ENCODE data around the gene RGMA. TPM values are rescaled to one million over a fixed set of nuclear protein-coding genes. Genes with fewer than 3 reads are reported as not detected.

Gene RGMA
- total and polyA plus RNA-seq, 2 of the 8 experiments (the other 6 are each of a cell fraction or from before 2014, with no cell fraction given) = 19.9 to 39.8 TPM

DNA sequence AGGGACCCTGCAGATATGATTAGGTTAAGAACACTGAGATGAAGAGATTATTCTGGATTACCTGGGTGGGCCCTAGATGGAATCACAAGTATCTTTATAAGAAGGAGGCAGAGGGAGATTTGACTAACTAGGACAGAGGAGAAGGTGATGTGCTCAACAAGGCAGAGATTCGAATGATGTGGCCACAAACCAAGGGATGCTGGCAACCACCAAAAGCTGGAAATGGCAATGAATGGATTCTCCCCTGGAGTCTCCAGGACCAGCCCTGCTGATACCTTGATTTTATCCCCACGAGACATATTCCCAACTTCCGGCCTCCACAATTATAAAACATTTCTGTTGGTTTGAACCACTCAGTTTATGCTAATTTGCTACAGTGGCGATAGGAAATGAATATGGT is 42.9 kb downstream of the RGMA start:
- Histone ChIP-seq H4K8ac (ENCODE audit: extremely low read depth, insufficient read depth, low read length) (no peak overlapping the region), H3K27me3 (replicated peaks in 1 of 4; ENCODE audit: control insufficient read depth in 3 of 4, extremely low read depth in 1 of 4, insufficient read depth in 3 of 4, low read length in 3 of 4) (no peaks in the 10 kb centered on the region), H2BK12ac (ENCODE audit: low read depth, low read length) (no peak overlapping the region), H2AFZ (ENCODE audit: low read length) (no peak overlapping the region), H3K4ac (replicated peaks; ENCODE audit: insufficient read length, low read depth, low read length) (no peak overlapping the region), H3K56ac (replicated peaks; ENCODE audit: insufficient read length, low read depth, low read length) (no peak overlapping the region), H3K79me1 (ENCODE audit: low read depth, low read length) (peaks cover 8% of the 10 kb centered on the region), H3K36me3 (ENCODE audit: control insufficient read depth in 2 of 4, insufficient read depth in 4 of 4, low read length in 3 of 4) (peaks cover 32 to 78% (median 67%) of the 10 kb centered on the region in 4 experiments), H3K4me1 (replicated peaks in 1 of 4; ENCODE audit: control insufficient read depth in 3 of 4, insufficient read depth in 4 of 4, low read length in 3 of 4) (no peaks in the 10 kb centered on the region), H2BK15ac (ENCODE audit: low read length) (no peak overlapping the region), H3K9me3 (ENCODE audit: insufficient read depth in 2 of 2, low read depth in 1 of 2, low read length in 1 of 2) (peaks cover 5 to 7% of the 10 kb centered on the region in 2 experiments; a peak in 2 of 4 replicates), H3K14ac (ENCODE audit: insufficient read length) (no peak overlapping the region), H4K5ac (ENCODE audit: insufficient read length, low read depth, low read length) (no peak overlapping the region), H3K18ac (ENCODE audit: extremely low read depth, low read length) (no peak overlapping the region), H4K20me1 (replicated peaks in 1 of 2; ENCODE audit: control insufficient read depth in 1 of 2, insufficient read depth in 2 of 2, low read length in 2 of 2) (peaks cover 13 to 31% of the 10 kb centered on the region in 2 experiments), H3K79me2 (ENCODE audit: control insufficient read depth in 1 of 2, insufficient read depth in 2 of 2, low read length in 2 of 2) (peaks cover 0 to 13% of the 10 kb centered on the region in 2 experiments; a peak in 1 of 4 replicates), H2BK120ac (replicated peaks; ENCODE audit: low read depth, low read length) (no peak overlapping the region), H3K4me3 (ENCODE audit: extremely low read depth in 1 of 4, insufficient read depth in 2 of 4, low read depth in 3 of 4, low read length in 4 of 4) (no peak overlapping the region), H2AK5ac (ENCODE audit: low read depth, low read length) (no peak overlapping the region), H3K23me2 (ENCODE audit: low read depth, low read length) (no peaks in the 10 kb centered on the region), H2BK5ac (ENCODE audit: low read depth, low read length) (no peak overlapping the region), H3K4me2 (ENCODE audit: insufficient read depth in 1 of 2, low read depth in 2 of 2, low read length in 2 of 2) (no peak overlapping the region), H4K91ac (replicated peaks; ENCODE audit: insufficient read length, low read length) (no peak overlapping the region), H2BK20ac (ENCODE audit: low read length) (no peak overlapping the region), H3K9ac (replicated peaks in 1 of 4; ENCODE audit: extremely low read depth in 1 of 4, low read depth in 3 of 4, low read length in 3 of 4) (no peak overlapping the region), H3K27ac (ENCODE audit: low read depth, low read length) (no peak overlapping the region), H3K23ac (ENCODE audit: insufficient read length) (no peak overlapping the region)
- TF ChIP-seq MAFK (IDR thresholded peaks at IDR 0.05; ENCODE audit: low read depth, low read length) (no peak), GABPA (IDR thresholded peaks at IDR 0.05; ENCODE audit: borderline replicate concordance, insufficient read depth, low read length) (no peak), RNF2 (IDR thresholded peaks at IDR 0.05; ENCODE audit: borderline replicate concordance, low read depth, low read length, missing control alignments, poor library complexity, severe bottlenecking) (no peak), HDAC6 (IDR thresholded peaks at IDR 0.05; ENCODE audit: low read depth, low read length) (no peak)
- FAIRE-seq (no peak), DNase-seq (ENCODE audit: low read depth in 1 of 2, low spot score in 2 of 2) (no peak)
- 97% methylated on average over 4 of the region's 4 CpGs; no CpG with 5 or more reads in 1 of the 2 experiments for WGBS, 2 experiments (ENCODE audit: extremely low coverage in 1 of 2, insufficient coverage in 1 of 2, insufficient read length in 1 of 2, insufficient replicate concordance in 2 of 2, low coverage in 1 of 2, low lambda C conversion rate in 2 of 2, missing lambda C conversion rate in 1 of 2)
- ChIA-PET CTCF (ENCODE audit: partially characterized antibody) (interaction anchor here (1.0 to 6.6 kb wide), 3 partner anchors 9 to 16 kb away, joined by 3 to 63 read pairs (median 23); no protein-coding TSS in a partner anchor), POLR2A (ENCODE audit: partially characterized antibody) (interaction anchor here (1.0 to 1.1 kb wide), 2 partner anchors 9 to 14 kb away, joined by 3 read pairs; no protein-coding TSS in a partner anchor)

Data from H1 (cell line).